Neutrophil (primary cell): ENCODE data around the gene RAP2C.
A peak's percentile ranks its signal among the peaks of the same experiment; 100 is the strongest.

ENCODE experiments used
- H3K27ac ChIP-seq: fragments of 200-600 bp; sonication (generic); 2 replicates; pipeline ENCODE4 v1.5.1; 2016; ENCODE audit warnings: mild to moderate bottlenecking, moderate library complexity
- H3K27me3 ChIP-seq: fragments of 200-600 bp; sonication (generic); 2 replicates; pipeline ENCODE4 v1.6.0; 2016; ENCODE audit warnings: mild to moderate bottlenecking
- H3K36me3 ChIP-seq: fragments of 200-600 bp; sonication (generic); 2 replicates; pipeline ENCODE4 v1.5.1; 2017
- H3K4me1 ChIP-seq, 2 experiments: fragments of 200-600 bp in 1 of 2; sonication (generic) in 1 of 2; 1 replicate in 1 of 2; 2 replicates in 1 of 2; pipeline versions ENCODE4 v1.5.1 to v1.6.1; 2013 to 2016; ENCODE audit warnings: low read depth in 1 of 2, low read length in 1 of 2, mild to moderate bottlenecking in 1 of 2, moderate library complexity in 1 of 2; ENCODE audit not compliant: control insufficient read depth in 1 of 2, insufficient read depth in 1 of 2
- H3K4me3 ChIP-seq, 2 experiments: fragments of 200-600 bp in 1 of 2; sonication (generic) in 1 of 2; 1 replicate in 1 of 2; 2 replicates in 1 of 2; pipeline ENCODE4 v1.5.1; 2013 to 2016; ENCODE audit warnings: low read depth in 1 of 2, low read length in 1 of 2, mild to moderate bottlenecking in 1 of 2, moderate library complexity in 1 of 2
- H3K9me3 ChIP-seq: fragments of 200-600 bp; sonication (generic); 2 replicates; pipeline ENCODE4 v1.5.1; 2016
- TF ChIP-seq, protein P1 (sequence below): fragments of 200-600 bp; sonication (generic); IDR thresholded peaks from 2 replicates; pipeline ENCODE4 v1.5.1; 2016; ENCODE audit warnings: antibody characterized with exemption

RAP2C gene

GRCh38 chrX:132257116-132257515 lies 37.9 kb upstream of the RAP2C start:
- TF ChIP-seq, protein P1, sequence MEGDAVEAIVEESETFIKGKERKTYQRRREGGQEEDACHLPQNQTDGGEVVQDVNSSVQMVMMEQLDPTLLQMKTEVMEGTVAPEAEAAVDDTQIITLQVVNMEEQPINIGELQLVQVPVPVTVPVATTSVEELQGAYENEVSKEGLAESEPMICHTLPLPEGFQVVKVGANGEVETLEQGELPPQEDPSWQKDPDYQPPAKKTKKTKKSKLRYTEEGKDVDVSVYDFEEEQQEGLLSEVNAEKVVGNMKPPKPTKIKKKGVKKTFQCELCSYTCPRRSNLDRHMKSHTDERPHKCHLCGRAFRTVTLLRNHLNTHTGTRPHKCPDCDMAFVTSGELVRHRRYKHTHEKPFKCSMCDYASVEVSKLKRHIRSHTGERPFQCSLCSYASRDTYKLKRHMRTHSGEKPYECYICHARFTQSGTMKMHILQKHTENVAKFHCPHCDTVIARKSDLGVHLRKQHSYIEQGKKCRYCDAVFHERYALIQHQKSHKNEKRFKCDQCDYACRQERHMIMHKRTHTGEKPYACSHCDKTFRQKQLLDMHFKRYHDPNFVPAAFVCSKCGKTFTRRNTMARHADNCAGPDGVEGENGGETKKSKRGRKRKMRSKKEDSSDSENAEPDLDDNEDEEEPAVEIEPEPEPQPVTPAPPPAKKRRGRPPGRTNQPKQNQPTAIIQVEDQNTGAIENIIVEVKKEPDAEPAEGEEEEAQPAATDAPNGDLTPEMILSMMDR, result no peak

GRCh38 chrX:132236121-132236520 lies 16.9 kb upstream of the RAP2C start:
- Histone ChIP-seq H3K36me3 (no peaks in the 10 kb centered on the region), H3K27me3 (no peaks in the 10 kb centered on the region), H3K4me3 (no peak overlapping the region), H3K27ac (no peak overlapping the region), H3K9me3 (no peaks in the 10 kb centered on the region), H3K4me1 (peaks cover 3% of the 10 kb centered on the region in 2 experiments)
- TF ChIP-seq, protein P1, result no peak

More at GRCh38 chrX:132257116-132257515, 37.9 kb upstream of the RAP2C start:
- no peaks in the 10 kb centered on the region for H3K27me3 ChIP-seq
- no peak overlapping the region for H3K4me3 ChIP-seq
- H3K36me3 ChIP-seq, result no peaks in the 10 kb centered on the region
- no peak overlapping the region for H3K27ac ChIP-seq
- H3K9me3 ChIP-seq, result no peaks in the 10 kb centered on the region
- H3K4me1 ChIP-seq, result no peaks in the 10 kb centered on the region

DNA sequence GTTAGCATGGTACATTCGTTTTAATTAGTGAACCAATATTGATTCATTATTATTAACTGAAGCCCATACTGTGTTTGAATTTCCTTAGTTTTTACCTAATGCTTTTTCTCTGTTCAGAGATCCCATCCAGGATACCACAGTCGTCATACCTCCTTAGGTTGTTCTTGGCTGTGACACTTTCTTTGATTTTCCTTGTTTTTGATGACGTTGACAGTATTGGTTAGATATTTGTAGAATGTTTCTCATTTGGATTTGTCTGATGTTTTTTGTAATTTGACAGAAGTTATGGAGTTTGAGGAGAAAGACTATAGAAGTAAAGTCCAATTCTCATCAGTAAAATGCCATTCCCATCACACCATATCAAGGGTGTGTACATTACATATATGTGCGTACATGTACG lies 16.2 kb upstream of the RAP2C start:
- no peaks in the 10 kb centered on the region for H3K36me3 ChIP-seq
- no peak overlapping the region for H3K4me3 ChIP-seq
- no peak overlapping the region for H3K27ac ChIP-seq
- H3K9me3 ChIP-seq, result no peaks in the 10 kb centered on the region
- H3K27me3 ChIP-seq, result no peaks in the 10 kb centered on the region
- peaks cover 3% of the 10 kb centered on the region in 2 experiments for H3K4me1 ChIP-seq
- TF ChIP-seq, protein P1, result no peak

DNA sequence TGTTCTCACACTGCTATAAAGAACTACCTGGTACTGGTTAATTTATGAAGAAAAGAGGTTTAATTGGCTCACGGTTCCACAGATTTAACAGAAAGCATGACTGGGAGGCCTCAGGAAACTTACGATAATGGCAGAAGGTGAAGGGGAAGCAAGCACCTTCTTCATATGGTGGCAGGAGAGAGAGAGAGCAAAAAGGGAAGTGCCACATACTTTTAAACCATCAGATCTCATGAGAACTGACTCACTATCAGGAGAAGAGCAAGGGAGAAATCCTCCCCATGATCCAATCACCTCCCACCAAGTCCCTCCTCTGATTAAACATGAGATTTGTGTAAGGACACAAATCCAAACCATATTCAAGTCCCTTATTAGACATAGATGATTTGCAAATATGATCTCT lies 12.3 kb upstream of the RAP2C start:
- Histone ChIP-seq H3K4me1 (peaks cover 19 to 27% of the 10 kb centered on the region in 2 experiments), H3K36me3 (no peaks in the 10 kb centered on the region), H3K27me3 (no peaks in the 10 kb centered on the region), H3K4me3 (no peak overlapping the region), H3K9me3 (no peaks in the 10 kb centered on the region), H3K27ac (no peak overlapping the region)
- TF ChIP-seq, protein P1, result no peak

GRCh38 chrX:132227383-132228112 lies 8.3 kb upstream of the RAP2C start:
- H3K36me3 ChIP-seq, result no peaks in the 10 kb centered on the region
- peak overlapping the region; percentile 49 for H3K27ac ChIP-seq
- TF ChIP-seq, protein P1, result no peak
- no peaks in the 10 kb centered on the region for H3K27me3 ChIP-seq
- peaks cover 19 to 27% of the 10 kb centered on the region in 2 experiments for H3K4me1 ChIP-seq
- no peaks in the 10 kb centered on the region for H3K9me3 ChIP-seq
- no peak overlapping the region for H3K4me3 ChIP-seq
